BLaER1 (cell line): ENCODE results near the gene HDGFL3.

Source experiments
- H3K27ac ChIP-seq: shearing (Covaris generic); formaldehyde crosslinking; 2 replicates; pipeline ENCODE4 v1.8.1; 2022
- H3K27me3 ChIP-seq: shearing (Covaris generic); formaldehyde crosslinking; 2 replicates; pipeline ENCODE4 v1.8.1; 2022
- H3K36me3 ChIP-seq: shearing (Covaris generic); formaldehyde crosslinking; 2 replicates; pipeline ENCODE4 v1.8.1; 2022
- H3K4me1 ChIP-seq: shearing (Covaris generic); formaldehyde crosslinking; 2 replicates; pipeline ENCODE4 v1.8.1; 2022
- H3K4me2 ChIP-seq: shearing (Covaris generic); formaldehyde crosslinking; 2 replicates; pipeline ENCODE4 v1.8.1; 2022
- H3K4me3 ChIP-seq: shearing (Covaris generic); formaldehyde crosslinking; 2 replicates; pipeline ENCODE4 v1.8.1; 2022
- H3K9ac ChIP-seq: shearing (Covaris generic); formaldehyde crosslinking; 2 replicates; pipeline ENCODE4 v1.8.1; 2022
- H3K9me3 ChIP-seq: shearing (Covaris generic); formaldehyde crosslinking; 2 replicates; pipeline ENCODE4 v1.8.1; 2022
- H4K20me1 ChIP-seq: shearing (Covaris generic); formaldehyde crosslinking; 2 replicates; pipeline ENCODE4 v1.8.1; 2022
- Cebpa-rat ChIP-seq: shearing (Covaris generic); IDR thresholded peaks from 2 replicates; pipeline ENCODE4 v1.8.1; 2022

Gene HDGFL3

GRCh38 chr15:83199288-83199687 lies 8.3 kb downstream of the HDGFL3 start:
- no peak overlapping the region for H3K4me3 ChIP-seq
- no peak overlapping the region for H3K27ac ChIP-seq
- H3K36me3 ChIP-seq, result peaks cover 3% of the 10 kb centered on the region; the same call in 1 of the 2 replicates
- no peak for TF ChIP-seq Cebpa-rat
- H3K27me3 ChIP-seq, result no peaks in the 10 kb centered on the region
- H4K20me1 ChIP-seq, result peaks cover 85% of the 10 kb centered on the region
- H3K4me1 ChIP-seq, result peaks cover 34% of the 10 kb centered on the region
- peaks cover 3% of the 10 kb centered on the region for H3K9me3 ChIP-seq
- H3K9ac ChIP-seq, result no peak overlapping the region
- no peak overlapping the region for H3K4me2 ChIP-seq

- Histone ChIP-seq H3K27me3 (no peaks in the 10 kb centered on the region), H3K9me3 (peaks cover 11% of the 10 kb centered on the region), H3K36me3 (peaks cover 11% of the 10 kb centered on the region), H3K4me1 (peaks cover 28% of the 10 kb centered on the region; the same call in 1 of the 2 replicates), H3K9ac (no peak overlapping the region), H4K20me1 (peaks cover 82% of the 10 kb centered on the region), H3K27ac (no peak overlapping the region), H3K4me3 (no peak overlapping the region), H3K4me2 (no peak overlapping the region)
- no peak for TF ChIP-seq Cebpa-rat
These were observed 9.1 kb downstream of the HDGFL3 start for GRCh38 chr15:83198476-83198875.

- Histone ChIP-seq H4K20me1 (peaks cover 76% of the 10 kb centered on the region), H3K4me2 (no peak overlapping the region), H3K9ac (no peak overlapping the region), H3K9me3 (peaks cover 34% of the 10 kb centered on the region), H3K27me3 (no peaks in the 10 kb centered on the region), H3K4me3 (no peak overlapping the region), H3K4me1 (peaks cover 10% of the 10 kb centered on the region; the same call in 1 of the 2 replicates), H3K36me3 (peaks cover 41% of the 10 kb centered on the region), H3K27ac (no peak overlapping the region)
- no peak for TF ChIP-seq Cebpa-rat
These were observed 13.1 kb downstream of the HDGFL3 start for GRCh38 chr15:83194528-83194927.

- peaks cover 48% of the 10 kb centered on the region for H3K36me3 ChIP-seq
- H3K9ac ChIP-seq, result no peak overlapping the region
- no peak for TF ChIP-seq Cebpa-rat
- no peak overlapping the region for H3K4me3 ChIP-seq
- H3K4me1 ChIP-seq, result 0 out of 2 replicates have a peak, but pooled peaks cover 2% of the 10 kb centered on the region
- peaks cover 35% of the 10 kb centered on the region for H3K9me3 ChIP-seq
- H4K20me1 ChIP-seq, result peaks cover 76% of the 10 kb centered on the region
- no peak overlapping the region for H3K4me2 ChIP-seq
- H3K27ac ChIP-seq, result no peak overlapping the region
- no peaks in the 10 kb centered on the region for H3K27me3 ChIP-seq
These were observed 13.9 kb downstream of the HDGFL3 start for GRCh38 chr15:83193721-83194120.

GRCh38 chr15:83192742-83193141 lies 14.9 kb downstream of the HDGFL3 start:
- Histone ChIP-seq H3K4me1 (no peaks in the 10 kb centered on the region), H3K4me2 (no peak overlapping the region), H3K9me3 (peaks cover 44% of the 10 kb centered on the region), H3K9ac (no peak overlapping the region), H3K27ac (no peak overlapping the region), H4K20me1 (peaks cover 78% of the 10 kb centered on the region), H3K36me3 (peaks cover 58% of the 10 kb centered on the region), H3K27me3 (no peaks in the 10 kb centered on the region), H3K4me3 (no peak overlapping the region)
- no peak for TF ChIP-seq Cebpa-rat

- H3K4me2 ChIP-seq, result no peak overlapping the region
- no peak overlapping the region for H3K4me3 ChIP-seq
- H4K20me1 ChIP-seq, result peaks cover 78% of the 10 kb centered on the region
- peaks cover 52% of the 10 kb centered on the region for H3K9me3 ChIP-seq
- no peak overlapping the region for H3K9ac ChIP-seq
- peaks cover 73% of the 10 kb centered on the region for H3K36me3 ChIP-seq
- H3K27ac ChIP-seq, result no peak overlapping the region
- H3K4me1 ChIP-seq, result no peaks in the 10 kb centered on the region
- TF ChIP-seq Cebpa-rat, result no peak
- no peaks in the 10 kb centered on the region for H3K27me3 ChIP-seq
These were observed 17.2 kb downstream of the HDGFL3 start for GRCh38 chr15:83190450-83190849.

- Histone ChIP-seq H3K4me2 (no peak overlapping the region), H3K9me3 (peaks cover 22% of the 10 kb centered on the region; the same call in 1 of the 2 replicates), H3K9ac (no peak overlapping the region), H3K36me3 (peaks cover 67% of the 10 kb centered on the region), H3K27ac (no peak overlapping the region), H4K20me1 (peaks cover 84% of the 10 kb centered on the region), H3K4me3 (no peak overlapping the region), H3K27me3 (no peaks in the 10 kb centered on the region), H3K4me1 (no peaks in the 10 kb centered on the region)
- no peak for TF ChIP-seq Cebpa-rat
These were observed 22.1 kb downstream of the HDGFL3 start for GRCh38 chr15:83185561-83185960.

- Histone ChIP-seq H3K9me3 (no peaks in the 10 kb centered on the region), H4K20me1 (peaks cover 70% of the 10 kb centered on the region)
These were observed 28.7 kb downstream of the HDGFL3 start for GRCh38 chr15:83178869-83179325.

GRCh38 chr15:83178390-83178789 lies 29.2 kb downstream of the HDGFL3 start:
- Histone ChIP-seq H3K4me2 (no peak overlapping the region), H3K36me3 (peaks cover 32% of the 10 kb centered on the region; the same call in 1 of the 2 replicates), H3K9ac (no peak overlapping the region), H3K4me3 (no peak overlapping the region), H3K27me3 (no peaks in the 10 kb centered on the region), H3K9me3 (no peaks in the 10 kb centered on the region), H4K20me1 (peaks cover 69% of the 10 kb centered on the region), H3K27ac (no peak overlapping the region), H3K4me1 (peaks cover 12% of the 10 kb centered on the region; the same call in 1 of the 2 replicates)
- TF ChIP-seq Cebpa-rat, result no peak

More at GRCh38 chr15:83178869-83179325, 28.7 kb downstream of the HDGFL3 start:
- no peak for TF ChIP-seq Cebpa-rat
- Histone ChIP-seq H3K27me3 (no peaks in the 10 kb centered on the region), H3K36me3 (peaks cover 36% of the 10 kb centered on the region; the same call in 1 of the 2 replicates), H3K4me1 (peaks cover 12% of the 10 kb centered on the region; the same call in 1 of the 2 replicates), H3K4me2 (no peak overlapping the region), H3K9ac (no peak overlapping the region), H3K4me3 (no peak overlapping the region), H3K27ac (no peak overlapping the region)

- Histone ChIP-seq H3K9me3 (peaks cover 28% of the 10 kb centered on the region), H3K9ac (no peak overlapping the region), H3K27ac (no peak overlapping the region), H4K20me1 (peaks cover 54% of the 10 kb centered on the region), H3K4me1 (peaks cover 12% of the 10 kb centered on the region; the same call in 1 of the 2 replicates), H3K36me3 (peaks cover 36% of the 10 kb centered on the region), H3K4me3 (no peak overlapping the region), H3K27me3 (no peaks in the 10 kb centered on the region), H3K4me2 (no peak overlapping the region)
- TF ChIP-seq Cebpa-rat, result no peak
These were observed 32.7 kb downstream of the HDGFL3 start for GRCh38 chr15:83174891-83175290.
